ENCODE results near the gene SORCS2. TPM values are rescaled to one million over a fixed set of nuclear protein-coding genes. Genes with fewer than 3 reads are reported as not detected.
"Not testable (repeated sequence)": the region's sequence is repeated elsewhere in the genome, so short reads cannot be mapped to it uniquely, and the experiment has no call there.

The SORCS2 gene
- total RNA-seq, 4 donors from 2014 or later = 2.0 to 7.4 (median 3.6) TPM

DNA sequence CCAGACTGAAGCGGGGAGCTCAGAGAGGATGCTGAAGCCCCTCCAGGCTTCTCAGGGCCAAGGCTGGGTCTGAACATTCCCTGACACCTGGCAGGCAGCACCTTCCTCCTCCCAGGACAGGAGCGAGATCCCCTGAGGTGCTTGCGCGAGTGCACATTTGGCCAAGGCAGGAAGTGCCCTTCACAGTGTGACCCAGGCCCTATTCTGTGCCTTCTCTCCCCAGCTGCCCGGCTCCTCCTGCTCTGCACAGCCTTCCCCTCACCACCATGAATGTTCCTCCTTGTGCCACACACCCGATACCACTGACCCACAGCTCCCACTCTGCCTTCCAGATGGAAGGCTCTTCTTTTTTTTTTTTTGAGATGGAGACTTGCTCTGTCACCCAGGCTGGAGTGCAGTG is 259.5 kb downstream of the SORCS2 start:
- Histone ChIP-seq H3K4me3 (no peak overlapping the region), H3K27me3 (no peaks in the 10 kb centered on the region), H3K36me3 (no peaks in the 10 kb centered on the region), H3K9me3 (no peaks in the 10 kb centered on the region), H3K4me1 (no peaks in the 10 kb centered on the region), H3K27ac (no peak overlapping the region)
- 87% methylated on average over 3 of the region's 6 CpGs; no CpG with 5 or more reads in 1 of the 2 donors for WGBS, 2 donors (ENCODE audit: low coverage in 1 of 2)
- TF ChIP-seq, protein P1, sequence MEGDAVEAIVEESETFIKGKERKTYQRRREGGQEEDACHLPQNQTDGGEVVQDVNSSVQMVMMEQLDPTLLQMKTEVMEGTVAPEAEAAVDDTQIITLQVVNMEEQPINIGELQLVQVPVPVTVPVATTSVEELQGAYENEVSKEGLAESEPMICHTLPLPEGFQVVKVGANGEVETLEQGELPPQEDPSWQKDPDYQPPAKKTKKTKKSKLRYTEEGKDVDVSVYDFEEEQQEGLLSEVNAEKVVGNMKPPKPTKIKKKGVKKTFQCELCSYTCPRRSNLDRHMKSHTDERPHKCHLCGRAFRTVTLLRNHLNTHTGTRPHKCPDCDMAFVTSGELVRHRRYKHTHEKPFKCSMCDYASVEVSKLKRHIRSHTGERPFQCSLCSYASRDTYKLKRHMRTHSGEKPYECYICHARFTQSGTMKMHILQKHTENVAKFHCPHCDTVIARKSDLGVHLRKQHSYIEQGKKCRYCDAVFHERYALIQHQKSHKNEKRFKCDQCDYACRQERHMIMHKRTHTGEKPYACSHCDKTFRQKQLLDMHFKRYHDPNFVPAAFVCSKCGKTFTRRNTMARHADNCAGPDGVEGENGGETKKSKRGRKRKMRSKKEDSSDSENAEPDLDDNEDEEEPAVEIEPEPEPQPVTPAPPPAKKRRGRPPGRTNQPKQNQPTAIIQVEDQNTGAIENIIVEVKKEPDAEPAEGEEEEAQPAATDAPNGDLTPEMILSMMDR (IDR thresholded peaks at IDR 0.05) = no peak
- no peak for TF ChIP-seq POLR2A (IDR thresholded peaks at IDR 0.05)
- no peak for TF ChIP-seq EP300 (IDR thresholded peaks at IDR 0.05)
- no peak for TF ChIP-seq POLR2AphosphoS5 (IDR thresholded peaks at IDR 0.05)
- ATAC-seq = no peak

DNA sequence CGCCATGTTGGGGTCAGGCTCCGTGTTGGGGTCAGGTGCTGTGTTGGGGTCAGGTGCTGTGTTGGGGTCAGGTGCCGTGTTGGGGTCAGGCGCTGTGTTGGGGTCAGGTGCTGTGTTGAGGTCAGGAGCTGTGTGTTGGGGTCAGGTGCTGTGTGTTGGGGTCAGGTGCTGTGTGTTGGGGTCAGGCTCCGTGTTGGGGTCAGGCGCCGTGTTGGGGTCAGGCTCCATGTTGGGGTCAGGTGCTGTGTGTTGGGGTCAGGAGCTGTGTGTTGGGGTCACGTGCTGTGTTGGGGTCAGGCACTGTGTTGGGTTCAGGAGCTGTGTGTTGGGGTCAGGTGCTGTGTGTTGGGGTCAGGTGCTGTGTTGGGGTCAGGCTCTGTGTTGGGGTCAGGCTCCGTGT is 260.5 kb downstream of the SORCS2 start:
- H3K4me3 ChIP-seq, H3K27ac ChIP-seq, H3K9me3 ChIP-seq, H3K27me3 ChIP-seq, ATAC-seq, H3K36me3 ChIP-seq, H3K4me1 ChIP-seq: not testable (repeated sequence)
- WGBS, 2 donors (ENCODE audit: low coverage in 1 of 2) = 100% methylated on average over 1 of the region's 9 CpGs

- Histone ChIP-seq H3K9me3 (no peaks in the 10 kb centered on the region), H3K4me1 (peaks cover 0 to 20% (median 0%) of the 10 kb centered on the region in 3 donors), H3K27ac (no peak overlapping the region), H3K27me3 (no peaks in the 10 kb centered on the region), H3K36me3 (no peaks in the 10 kb centered on the region), H3K4me3 (no peak overlapping the region)
- peak; percentile 24 for ATAC-seq
- no CpG with 5 or more reads among the region's 16 CpGs for WGBS, 2 donors (ENCODE audit: low coverage in 1 of 2)
- TF ChIP-seq POLR2A (IDR thresholded peaks at IDR 0.05) = no peak
- TF ChIP-seq EP300 (IDR thresholded peaks at IDR 0.05) = no peak
- TF ChIP-seq, protein P1 (IDR thresholded peaks at IDR 0.05) = no peak
- no peak for TF ChIP-seq POLR2AphosphoS5 (IDR thresholded peaks at IDR 0.05)
Observed at GRCh38 chr4:7457201-7458065, 265.1 kb downstream of the SORCS2 start.

DNA sequence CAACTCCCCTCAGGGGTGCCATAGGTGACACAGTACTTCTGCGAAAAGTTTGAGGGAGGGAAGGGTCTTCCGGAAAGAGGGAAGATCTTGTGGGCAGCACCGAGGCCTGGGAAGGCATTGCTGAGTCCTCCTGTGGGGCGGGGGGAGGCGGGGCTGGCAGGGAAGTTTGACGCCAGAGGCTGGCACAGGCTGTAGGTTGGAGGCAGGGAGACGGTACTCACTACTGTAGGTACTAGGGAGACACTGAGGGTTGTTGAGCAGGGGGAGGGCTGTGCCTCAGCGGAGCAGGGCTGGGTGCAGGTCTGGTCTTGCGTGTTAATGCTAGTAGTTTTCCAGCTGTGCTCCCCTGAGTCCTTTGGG is 265.7 kb downstream of the SORCS2 start:
- Histone ChIP-seq H3K27ac (no peak overlapping the region), H3K4me1 (peaks cover 0 to 26% (median 0%) of the 10 kb centered on the region in 3 donors), H3K9me3 (no peaks in the 10 kb centered on the region), H3K4me3 (no peak overlapping the region), H3K36me3 (no peaks in the 10 kb centered on the region), H3K27me3 (no peaks in the 10 kb centered on the region)
- WGBS, 2 donors (ENCODE audit: low coverage in 1 of 2) = 40 to 94% methylated on average over 1 to 2 of the region's 9 CpGs
- no peak for TF ChIP-seq EP300 (IDR thresholded peaks at IDR 0.05)
- TF ChIP-seq POLR2AphosphoS5 (IDR thresholded peaks at IDR 0.05) = no peak
- TF ChIP-seq POLR2A (IDR thresholded peaks at IDR 0.05) = no peak
- TF ChIP-seq, protein P1 (IDR thresholded peaks at IDR 0.05) = no peak
- no peak for ATAC-seq

DNA sequence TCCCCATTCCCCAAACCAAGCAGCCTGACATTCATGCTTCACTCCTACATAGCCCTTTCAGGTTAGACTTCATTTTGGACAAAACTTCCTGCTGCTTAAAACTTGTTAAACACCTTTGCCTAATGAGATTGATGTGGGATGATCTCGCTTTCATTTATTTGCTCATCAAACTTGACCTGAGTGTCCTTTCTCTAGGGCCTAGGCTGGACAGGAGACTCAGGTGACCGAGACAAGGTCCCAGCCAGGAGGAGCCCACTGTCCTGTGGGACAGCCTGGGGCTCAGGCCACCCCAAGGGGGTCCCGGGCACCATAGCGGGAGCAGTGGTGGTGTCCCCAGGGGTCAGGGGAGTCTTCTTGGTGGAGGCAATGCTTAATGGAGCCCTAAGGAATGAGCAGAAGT is 266.1 kb downstream of the SORCS2 start:
- Histone ChIP-seq H3K27me3 (no peaks in the 10 kb centered on the region), H3K4me3 (no peak overlapping the region), H3K27ac (no peak overlapping the region), H3K4me1 (peaks cover 0 to 30% (median 0%) of the 10 kb centered on the region in 3 donors), H3K9me3 (no peaks in the 10 kb centered on the region), H3K36me3 (no peaks in the 10 kb centered on the region)
- no peak for ATAC-seq
- WGBS, 2 donors (ENCODE audit: low coverage in 1 of 2) = no CpG with 5 or more reads among the region's 4 CpGs
- TF ChIP-seq EP300 (IDR thresholded peaks at IDR 0.05) (no peak), POLR2A (IDR thresholded peaks at IDR 0.05) (no peak), POLR2AphosphoS5 (IDR thresholded peaks at IDR 0.05) (no peak)
- TF ChIP-seq, protein P1 (IDR thresholded peaks at IDR 0.05) = no peak
